Coronary artery (tissue), 2 donors: ENCODE data around the gene ATOSB.

Experiments used
- DNase-seq: peaks from one replicate; pipeline ENCODE4 v3.0.0-alpha.2; 2017; ENCODE audit warnings: low spot score
- H3K27ac ChIP-seq, 2 donors: fragments of 200-600 bp; sonication (generic); one replicate each; pipeline ENCODE4 v1.5.1; 2016 to 2019
- H3K4me3 ChIP-seq: fragments of 200-600 bp; sonication (generic); 2 replicates; pipeline ENCODE4 v1.5.1; 2016; ENCODE audit warnings: mild to moderate bottlenecking, moderate library complexity
- TF ChIP-seq, protein P1 (sequence below): fragments of 200-600 bp; sonication (generic); IDR thresholded peaks from one replicate; pipeline ENCODE4 v1.5.1; 2019; ENCODE audit warnings: antibody characterized with exemption

The ATOSB gene

DNA sequence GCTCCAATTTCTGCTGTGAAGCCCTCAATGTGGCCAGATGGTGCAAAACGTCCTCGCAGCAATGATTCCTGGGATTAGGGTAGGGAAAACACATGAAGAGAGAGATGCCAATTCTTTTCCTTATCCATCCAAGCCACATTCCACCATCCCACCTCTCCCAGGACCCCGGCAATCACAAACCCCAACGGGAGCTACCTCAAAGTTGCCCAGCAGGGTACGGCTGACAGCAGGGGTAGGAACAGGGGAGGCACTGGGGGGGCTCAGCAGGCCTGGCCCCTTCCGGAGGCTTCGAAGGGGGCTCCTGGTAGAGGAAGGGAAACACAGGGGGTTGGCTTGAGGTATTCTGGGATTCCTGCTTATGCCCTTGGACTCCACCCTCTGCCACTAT lies 9.3 kb downstream of the ATOSB start:
- DNase-seq: peak; percentile 66
- Histone ChIP-seq H3K27ac (no peak overlapping the region), H3K4me3 (no peak overlapping the region)
- TF ChIP-seq, protein P1, sequence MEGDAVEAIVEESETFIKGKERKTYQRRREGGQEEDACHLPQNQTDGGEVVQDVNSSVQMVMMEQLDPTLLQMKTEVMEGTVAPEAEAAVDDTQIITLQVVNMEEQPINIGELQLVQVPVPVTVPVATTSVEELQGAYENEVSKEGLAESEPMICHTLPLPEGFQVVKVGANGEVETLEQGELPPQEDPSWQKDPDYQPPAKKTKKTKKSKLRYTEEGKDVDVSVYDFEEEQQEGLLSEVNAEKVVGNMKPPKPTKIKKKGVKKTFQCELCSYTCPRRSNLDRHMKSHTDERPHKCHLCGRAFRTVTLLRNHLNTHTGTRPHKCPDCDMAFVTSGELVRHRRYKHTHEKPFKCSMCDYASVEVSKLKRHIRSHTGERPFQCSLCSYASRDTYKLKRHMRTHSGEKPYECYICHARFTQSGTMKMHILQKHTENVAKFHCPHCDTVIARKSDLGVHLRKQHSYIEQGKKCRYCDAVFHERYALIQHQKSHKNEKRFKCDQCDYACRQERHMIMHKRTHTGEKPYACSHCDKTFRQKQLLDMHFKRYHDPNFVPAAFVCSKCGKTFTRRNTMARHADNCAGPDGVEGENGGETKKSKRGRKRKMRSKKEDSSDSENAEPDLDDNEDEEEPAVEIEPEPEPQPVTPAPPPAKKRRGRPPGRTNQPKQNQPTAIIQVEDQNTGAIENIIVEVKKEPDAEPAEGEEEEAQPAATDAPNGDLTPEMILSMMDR: no peak

DNA sequence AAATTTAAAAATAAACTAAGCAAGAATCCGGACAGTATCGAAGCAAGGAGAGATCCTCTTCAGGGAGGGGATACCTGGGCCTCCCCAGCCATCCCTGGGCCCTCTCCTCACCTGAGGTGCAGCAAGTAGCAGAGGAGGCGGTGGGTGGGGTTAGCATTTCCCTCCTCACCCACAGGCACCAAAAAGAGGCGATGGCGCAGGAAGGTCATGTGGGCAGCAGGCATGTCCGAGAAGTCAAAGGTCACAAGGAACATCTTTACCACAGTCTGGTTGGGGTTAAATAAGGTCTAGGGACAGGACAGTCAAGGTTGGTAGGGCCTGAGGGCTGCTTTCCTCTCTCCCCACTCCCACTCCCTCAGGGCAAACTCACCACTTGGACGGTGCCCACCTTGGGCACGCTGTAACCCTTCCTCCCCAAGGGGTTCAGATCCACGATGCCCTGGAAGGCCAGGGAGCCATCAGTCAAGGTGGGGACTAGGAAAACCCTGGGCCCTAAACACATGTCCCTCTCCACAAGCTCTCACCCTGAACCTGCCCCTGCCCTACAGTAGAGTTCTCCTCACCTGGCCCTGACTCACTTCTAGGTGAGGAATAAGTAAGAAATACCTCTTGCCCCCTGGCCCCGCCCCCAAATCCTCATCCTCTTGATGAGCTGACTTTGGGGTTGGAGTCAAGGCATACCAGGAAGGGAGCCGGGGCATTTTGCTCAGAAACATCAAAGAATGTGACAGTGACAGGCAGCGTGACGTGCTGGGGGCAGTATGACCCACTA lies 9.9 kb downstream of the ATOSB start:
- TF ChIP-seq, protein P1: no peak
- Histone ChIP-seq H3K4me3 (no peak overlapping the region), H3K27ac (no peak overlapping the region)
- peak; percentile 68 for DNase-seq

DNA sequence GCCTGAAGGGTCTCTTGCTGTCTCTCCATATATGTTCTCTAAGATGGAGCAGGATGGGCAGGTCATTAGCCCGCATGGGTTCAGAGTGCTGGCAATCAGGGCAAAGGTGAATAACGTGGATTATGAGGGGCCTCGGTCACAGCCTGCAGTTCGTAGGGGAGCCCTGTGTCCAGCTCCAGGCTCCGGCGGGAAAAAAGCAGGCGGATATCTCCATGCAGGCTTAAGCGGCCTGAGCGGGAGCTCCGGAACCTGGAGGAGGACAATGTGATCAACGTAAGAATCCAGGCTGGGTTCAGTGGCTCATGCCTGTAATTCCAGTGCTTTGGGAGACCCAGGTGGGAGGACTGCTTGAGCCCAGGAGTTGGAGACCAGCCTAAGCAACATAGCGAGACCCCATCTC lies 10.5 kb downstream of the ATOSB start:
- DNase-seq: no peak
- no peak overlapping the region for H3K27ac ChIP-seq
- H3K4me3 ChIP-seq: no peak overlapping the region
- TF ChIP-seq, protein P1: no peak

DNA sequence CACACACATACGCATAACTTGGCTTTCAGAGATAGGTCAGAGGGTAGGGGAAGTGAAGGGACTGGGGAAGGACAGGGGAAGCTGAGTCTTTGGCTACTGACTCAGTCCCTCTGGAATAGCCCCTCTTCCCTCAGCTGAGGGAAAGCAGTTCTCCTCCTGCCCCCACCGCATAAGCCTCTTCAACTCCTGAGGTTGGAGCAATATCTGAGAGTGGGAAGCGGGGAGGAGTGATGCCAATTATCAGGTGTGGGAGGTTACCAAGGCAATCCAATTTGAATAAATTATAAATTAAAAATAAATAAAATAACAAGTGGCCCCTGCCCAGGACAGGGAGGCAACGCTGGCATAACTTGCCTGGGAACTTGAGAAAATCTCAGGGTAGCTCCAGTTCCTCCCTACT lies 11.1 kb downstream of the ATOSB start:
- no peak for DNase-seq
- TF ChIP-seq, protein P1: no peak
- no peak overlapping the region for H3K27ac ChIP-seq

GRCh38 chr9:35103660-35104191 lies 11.9 kb downstream of the ATOSB start:
- TF ChIP-seq, protein P1: no peak
- Histone ChIP-seq H3K27ac (peak overlapping the region; percentile 77 to 87), H3K4me3 (peak overlapping the region; percentile 77)
- no peak for DNase-seq

More for the DNA sequence above, 11.1 kb downstream of the ATOSB start:
- H3K4me3 ChIP-seq: no peak overlapping the region

DNA sequence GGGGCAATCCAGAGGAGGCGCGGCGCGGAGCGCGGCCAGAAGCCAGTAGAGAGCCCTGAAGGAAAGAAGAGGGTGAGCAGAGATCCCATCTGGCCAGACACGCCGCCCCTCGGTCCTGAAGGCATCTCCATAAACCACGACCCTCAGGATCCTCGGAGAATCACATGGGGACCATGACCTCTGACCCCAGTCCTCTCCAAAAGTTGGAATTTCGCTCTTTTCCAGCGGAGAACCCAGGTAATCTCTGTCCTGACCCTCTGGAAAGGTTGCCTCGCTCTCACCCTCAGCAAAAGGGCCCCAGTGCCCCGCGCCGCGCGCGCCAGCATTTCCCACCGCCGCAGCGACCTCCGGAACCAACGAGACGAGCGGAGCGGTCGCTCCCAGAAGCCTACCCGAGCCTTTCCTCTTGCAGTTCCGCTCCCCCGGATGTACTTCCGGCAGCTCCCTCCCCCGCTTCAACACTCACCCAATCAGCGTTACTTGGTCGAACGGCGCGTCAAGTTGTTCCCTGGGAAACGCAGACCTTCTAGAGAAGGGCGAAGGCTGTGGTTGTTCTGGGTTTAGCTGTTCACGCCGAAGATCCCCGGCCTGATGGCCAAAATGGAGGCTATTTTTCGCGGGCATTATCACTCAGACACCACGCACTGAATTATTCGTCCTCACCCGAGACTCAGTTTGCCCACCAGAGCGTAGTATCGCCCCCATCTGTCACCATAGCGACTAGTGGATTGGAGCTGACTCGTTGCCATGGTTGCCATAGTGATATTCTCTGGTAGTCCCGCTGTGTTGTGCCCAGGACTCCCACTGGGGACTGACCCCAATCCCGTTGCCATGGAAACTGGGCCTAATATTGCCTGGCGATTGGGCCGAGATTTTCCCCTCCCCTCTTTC lies 12.6 kb downstream of the ATOSB start, which contains the start of gene STOML2:
STOML2 (minus strand) TSS at position 363 of the 891 bp plus-strand sequence; CDS start at position 326, 37 bp downstream.
- Histone ChIP-seq H3K4me3 (peak within 1 kb of the TSS; percentile 77), H3K27ac (peak within 1 kb of the TSS; percentile 77 to 87)
- TF ChIP-seq, protein P1: no peak
- peak; percentile 97 for DNase-seq
